HUDEP-2 (cell line): ENCODE measurements around the gene ZNF41.

Experiments used
- DNase-seq, 76 experiments: peaks; one replicate each; lab custom pipeline; 2025; ENCODE audit not compliant: unreplicated experiment in 76 of 76; lab: John Stamatoyannopoulos, UW

ZNF41 gene

DNA sequence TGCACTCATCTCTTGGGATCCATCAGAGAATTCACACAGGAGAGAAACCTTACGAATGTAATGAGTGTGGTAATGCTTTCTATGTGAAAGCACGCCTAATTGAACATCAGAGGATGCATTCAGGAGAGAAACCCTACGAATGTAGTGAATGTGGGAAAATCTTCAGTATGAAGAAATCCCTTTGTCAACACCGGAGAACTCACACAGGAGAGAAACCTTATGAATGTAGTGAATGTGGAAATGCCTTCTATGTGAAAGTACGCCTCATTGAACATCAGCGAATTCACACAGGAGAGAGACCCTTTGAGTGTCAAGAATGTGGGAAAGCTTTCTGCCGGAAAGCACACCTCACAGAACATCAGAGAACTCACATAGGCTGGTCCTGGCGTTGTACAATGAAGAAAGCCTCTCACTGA, 69.8 kb downstream of the ZNF41 start:
- no peak for DNase-seq
